LHCN-M2 (cell line): ENCODE data around the gene MYO1B. TPM values are rescaled to one million over a fixed set of nuclear protein-coding genes. Genes with fewer than 3 reads are reported as not detected.

Experiments
- DNase-seq: peaks from one replicate; pipeline ENCODE4 v3.0.0-alpha.2; 2012; ENCODE audit warnings: low read depth
- total RNA-seq: library from RNA; depleted of rRNA; stranded (reverse); fragments of >200 nt; gene quantifications from 2 replicates; pipeline ENCODE4 v1.2.3, GENCODE V29; 2014

Gene MYO1B
- total RNA-seq, 1 experiment from 2014 or later, result 117 TPM

GRCh38 chr2:191226196-191226595, 19.0 kb upstream of the MYO1B start:
- DNase-seq, result peak; percentile 31

GRCh38 chr2:191228333-191228732, 16.9 kb upstream of the MYO1B start:
- no peak for DNase-seq

GRCh38 chr2:191228861-191229260, 16.3 kb upstream of the MYO1B start:
- DNase-seq, result peak; percentile 53

DNA sequence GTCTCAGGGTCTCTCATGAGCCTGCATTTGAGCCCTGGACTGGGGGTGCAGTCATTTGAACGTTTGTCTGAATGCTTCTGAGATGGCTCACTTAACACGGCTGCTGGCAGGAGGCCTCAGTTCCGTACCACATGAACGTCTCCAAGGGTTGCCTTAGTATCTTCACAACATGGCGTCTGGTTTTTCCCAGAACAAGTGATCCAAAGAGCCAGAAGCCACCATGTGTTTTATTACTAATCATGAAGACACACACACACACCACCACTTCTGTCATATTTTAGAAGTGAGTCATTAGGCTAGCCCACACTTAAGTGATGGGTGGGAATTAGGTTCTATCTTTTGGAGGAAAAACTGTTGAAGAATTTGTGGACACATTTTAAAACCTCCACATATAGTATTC, 15.0 kb upstream of the MYO1B start:
- peak; percentile 92 for DNase-seq

- peak; percentile 29 for DNase-seq
Measured at GRCh38 chr2:191231995-191232394, 13.2 kb upstream of the MYO1B start.

GRCh38 chr2:191233533-191233932, 11.7 kb upstream of the MYO1B start:
- no peak for DNase-seq

DNA sequence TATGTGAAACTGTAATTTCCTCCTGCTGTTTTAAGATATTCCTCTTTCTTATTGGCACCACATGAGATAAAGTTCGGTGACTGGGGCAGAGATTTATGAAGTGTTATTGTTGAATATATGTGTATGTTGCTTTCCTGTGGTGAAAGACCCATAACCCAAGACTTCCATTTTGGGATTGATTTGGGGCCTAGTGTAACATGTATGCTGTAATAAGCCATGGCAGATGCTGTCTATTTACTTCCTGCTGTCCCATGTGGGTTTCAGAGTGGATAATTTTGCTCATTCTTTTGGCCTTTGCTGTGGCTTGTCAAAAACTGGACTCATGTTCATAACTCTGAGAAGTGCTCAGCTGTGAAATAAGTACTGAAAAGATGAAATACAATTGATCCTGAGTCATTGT, 10.8 kb upstream of the MYO1B start:
- no peak for DNase-seq

DNA sequence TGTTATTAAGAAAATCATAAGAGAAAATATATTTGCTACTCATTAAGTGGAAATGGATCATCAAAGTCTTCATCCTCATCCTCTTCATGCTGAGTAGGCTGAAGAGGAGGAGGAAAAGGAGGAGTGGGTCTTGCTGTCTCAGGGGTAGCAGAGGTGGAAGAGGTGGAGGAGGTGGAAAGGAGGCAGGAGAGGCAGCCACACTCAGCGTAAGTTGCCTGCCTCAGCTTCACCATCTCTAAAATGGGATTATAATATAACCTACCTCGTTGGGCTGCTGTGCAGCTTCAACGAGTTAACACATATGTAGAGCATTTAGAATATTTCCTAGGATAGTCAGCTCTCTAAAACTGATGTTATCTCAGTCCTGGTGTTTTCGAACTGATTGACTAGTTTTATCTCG, 4.3 kb upstream of the MYO1B start:
- DNase-seq, result no peak

DNA sequence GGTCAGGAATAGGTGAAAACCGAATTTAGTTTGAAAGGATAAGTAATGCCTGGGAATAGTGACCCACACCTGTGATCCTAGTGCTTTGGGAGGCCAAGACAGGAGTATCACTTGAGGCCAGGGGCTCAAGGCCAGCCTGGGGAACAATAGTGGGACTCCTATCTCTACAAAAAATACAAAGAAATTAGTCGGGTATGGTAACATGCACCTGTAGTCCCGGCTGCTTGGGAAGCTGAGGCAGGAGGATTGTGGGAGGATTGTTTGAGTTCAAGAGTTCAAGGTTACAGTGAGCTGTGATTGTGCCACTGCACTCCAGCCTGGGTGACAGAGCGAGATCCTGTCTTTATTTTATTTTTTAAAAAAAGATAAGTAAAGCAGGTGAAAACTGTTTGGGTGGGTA, 3.8 kb upstream of the MYO1B start:
- DNase-seq, result no peak

GRCh38 chr2:191243154-191243553, 2.0 kb upstream of the MYO1B start:
- DNase-seq, result no peak

DNA sequence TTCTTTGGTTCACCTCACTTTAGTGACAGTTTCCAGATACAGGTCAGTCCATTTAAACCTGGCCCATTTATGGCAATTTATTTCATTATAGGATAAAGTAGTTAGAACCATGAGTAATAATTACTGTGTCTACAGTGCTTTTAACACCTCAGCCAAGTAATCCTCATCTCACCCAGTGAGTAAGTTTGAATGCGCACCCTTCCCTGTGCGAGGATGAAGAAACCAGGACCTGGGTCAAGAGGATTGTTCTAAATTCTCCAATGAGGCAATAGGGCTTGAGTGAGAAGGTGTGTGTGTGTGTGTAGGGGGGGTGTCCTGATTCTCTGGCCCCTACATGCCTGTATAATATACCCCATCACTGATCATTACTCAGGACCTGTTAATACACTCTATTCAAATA, 854 bp upstream of the MYO1B start:
- DNase-seq, result no peak

DNA sequence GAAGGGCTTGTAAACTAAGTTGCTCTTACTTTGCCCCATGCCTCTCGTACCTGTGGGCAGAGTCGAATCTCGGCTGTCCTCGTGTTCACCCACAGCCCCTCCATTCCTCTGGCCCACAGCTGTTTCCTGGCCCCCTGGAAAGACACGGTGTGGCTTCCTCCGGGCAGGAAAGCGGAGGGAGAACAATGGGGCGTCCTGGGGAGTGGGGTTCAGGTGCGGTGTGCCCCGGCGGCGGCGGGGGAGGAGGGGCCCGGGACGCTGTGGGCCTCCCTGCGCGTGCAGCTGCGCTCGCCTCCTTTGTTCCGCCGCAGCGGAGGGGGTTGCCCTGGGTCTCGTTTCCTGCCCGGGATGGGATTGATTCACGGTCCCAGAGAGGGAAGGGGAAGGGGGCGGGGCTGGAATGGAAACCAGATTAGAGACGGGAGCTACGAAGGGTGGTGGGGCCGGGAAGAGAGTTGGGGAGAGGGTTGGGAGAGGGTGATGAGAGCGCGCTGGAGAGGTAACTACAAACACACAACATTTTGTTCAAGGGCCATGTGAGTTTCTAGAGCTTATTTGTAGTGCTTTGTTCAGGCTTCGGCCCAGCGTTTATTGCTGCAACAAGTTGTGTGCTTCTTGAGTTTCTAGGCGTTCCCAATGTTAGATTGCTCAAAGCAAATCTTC, 796 bp downstream of the MYO1B start:
- peak; percentile 74 for DNase-seq

- no peak for DNase-seq
Measured at GRCh38 chr2:191246820-191247380, 1.7 kb downstream of the MYO1B start.

DNA sequence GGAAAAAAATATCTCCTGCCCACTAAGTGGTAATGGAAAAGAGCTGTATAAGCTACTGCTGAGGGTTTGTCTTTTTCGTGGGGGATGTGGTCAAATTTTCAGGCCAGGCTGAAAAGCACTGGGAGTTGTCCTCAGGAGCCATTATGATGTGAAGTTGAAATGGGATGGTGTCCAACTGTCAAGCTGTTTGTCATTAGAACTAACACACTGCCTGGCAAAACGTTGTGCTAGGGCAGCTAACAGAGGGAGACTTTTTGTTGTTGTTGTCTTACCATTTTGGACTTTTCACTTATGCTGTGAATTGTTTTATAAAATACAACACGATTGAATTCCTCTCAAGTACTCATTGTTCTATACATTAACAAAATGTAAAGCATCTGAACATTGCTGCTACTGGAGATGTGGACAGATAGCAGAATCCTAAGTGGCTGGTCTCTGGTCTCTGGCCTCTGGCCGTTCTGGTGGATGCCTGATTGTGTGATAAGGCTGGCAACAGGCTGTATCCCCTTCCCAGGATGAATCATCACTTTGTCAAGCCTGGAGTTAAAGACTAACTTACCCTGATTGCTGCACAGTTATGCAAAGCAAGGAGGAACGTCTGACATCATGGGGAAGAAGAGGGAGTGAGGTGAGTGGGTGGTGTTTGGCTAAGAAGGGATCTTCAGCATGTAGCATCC, 2.3 kb downstream of the MYO1B start:
- DNase-seq, result peak; percentile 90

GRCh38 chr2:191249156-191249813, 4.1 kb downstream of the MYO1B start:
- DNase-seq, result no peak

DNA sequence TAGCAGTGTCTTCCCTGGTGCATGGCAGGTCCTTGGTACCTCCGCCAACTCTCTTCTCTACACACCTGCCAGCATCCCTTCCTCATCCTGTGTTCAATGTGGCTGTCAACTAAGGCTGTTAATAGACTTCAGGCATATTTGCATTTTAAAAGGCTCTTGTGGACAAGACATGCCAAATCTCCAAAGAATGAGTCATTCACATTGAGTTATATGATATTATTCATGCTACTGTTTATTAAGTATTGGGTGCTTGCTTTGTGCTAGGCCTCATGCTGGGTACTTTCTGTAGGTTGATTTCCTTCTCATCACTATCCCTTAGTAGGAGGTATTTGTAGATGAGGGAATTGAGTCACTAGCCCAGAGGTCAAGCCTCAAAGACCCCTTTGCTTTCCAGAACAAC, 5.2 kb downstream of the MYO1B start:
- peak; percentile 42 for DNase-seq

DNA sequence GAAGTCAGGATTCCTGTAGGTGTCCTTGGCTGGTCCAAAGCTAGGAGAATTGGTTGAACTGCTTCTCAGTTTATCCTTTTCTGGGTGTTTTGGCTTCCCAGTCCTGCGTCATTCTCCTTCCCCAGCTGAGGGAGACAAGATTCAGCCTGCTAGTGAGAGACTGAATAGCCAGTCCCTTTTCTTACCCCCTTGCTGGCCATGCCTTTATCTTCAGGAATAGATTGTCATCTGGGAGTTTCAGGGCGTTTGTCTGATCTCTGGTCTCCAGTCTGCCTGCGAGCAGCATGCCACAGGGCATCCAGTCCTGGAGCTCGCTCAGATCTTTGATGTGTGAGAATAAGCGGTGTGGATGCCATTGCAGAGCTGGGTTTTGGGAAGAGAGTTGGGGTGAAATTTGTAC, 5.8 kb downstream of the MYO1B start:
- no peak for DNase-seq

GRCh38 chr2:191252699-191253098, 7.5 kb downstream of the MYO1B start:
- no peak for DNase-seq

GRCh38 chr2:191253476-191253875, 8.3 kb downstream of the MYO1B start:
- DNase-seq, result no peak

- no peak for DNase-seq
Measured at GRCh38 chr2:191255271-191255670, 10.1 kb downstream of the MYO1B start.

GRCh38 chr2:191255756-191256312, 10.6 kb downstream of the MYO1B start:
- no peak for DNase-seq

- DNase-seq, result no peak
Measured at GRCh38 chr2:191257934-191258333, 12.7 kb downstream of the MYO1B start.
